HEK293 (cell line): ENCODE measurements around the gene NUCKS1.

ENCODE experiments used
- CTCF ChIA-PET: fragments of 350-600 bp; formaldehyde crosslinking; extraction: SDS; loops from one replicate; lab custom pipeline; 2021; ENCODE audit warnings: antibody characterized with exemption; lab: Yijun Ruan, JAX
- POLR2A ChIA-PET: fragments of 300-600 bp; formaldehyde crosslinking; extraction: SDS; loops from one replicate; lab custom pipeline; 2020; ENCODE audit warnings: antibody characterized with exemption, inconsistent platforms; lab: Yijun Ruan, JAX
- H3K27ac ChIP-seq: fragments of 200-500 bp; sonication (Bioruptor generic); 2 replicates; pipeline ENCODE4 v1.5.1; 2014; ENCODE audit warnings: low read depth, low read length, control low read depth, inconsistent platforms; ENCODE audit errors: extremely low read depth
- H3K36me3 ChIP-seq, 2 experiments: fragments of 200-500 bp in 1 of 2; sonication (Bioruptor generic) in 1 of 2; 1 replicate in 1 of 2; 2 replicates in 1 of 2; pipeline ENCODE4 v1.5.1; 2014 to 2017; ENCODE audit warnings: inconsistent platforms in 2 of 2, low read length in 2 of 2; ENCODE audit not compliant: control insufficient read depth in 2 of 2, insufficient read depth in 1 of 2
- H3K4me1 ChIP-seq: fragments of 200-500 bp; sonication (Bioruptor generic); 2 replicates; pipeline ENCODE4 v1.5.1; 2014; ENCODE audit warnings: mild to moderate bottlenecking, low read length, inconsistent platforms; ENCODE audit not compliant: control insufficient read depth, insufficient read depth
- H3K4me3 ChIP-seq: 2 replicates; pipeline ENCODE4 v1.5.1; 2011; ENCODE audit warnings: low read depth, mild to moderate bottlenecking, control low read depth, low read length, moderate library complexity
- H3K9me3 ChIP-seq: fragments of 200-500 bp; sonication (Bioruptor generic); 2 replicates; pipeline ENCODE4 v1.5.1; 2014; ENCODE audit warnings: low read depth, low read length, inconsistent platforms; ENCODE audit not compliant: control insufficient read depth, insufficient read depth
- KLF1 ChIP-seq: fragments of 450-650 bp; formaldehyde crosslinking; IDR thresholded peaks from 2 replicates; pipeline ENCODE4 v1.5.1; 2016; ENCODE audit warnings: missing biosample characterization, missing genetic modification characterization
- SCRT2 ChIP-seq: fragments of 450-650 bp; formaldehyde crosslinking; IDR thresholded peaks from 2 replicates; pipeline ENCODE4 v1.5.1; 2016; ENCODE audit warnings: missing biosample characterization, missing genetic modification characterization
- ZEB2 ChIP-seq: fragments of 450-650 bp; formaldehyde crosslinking; IDR thresholded peaks from 2 replicates; pipeline ENCODE4 v1.5.1; 2016; ENCODE audit warnings: missing biosample characterization, missing genetic modification characterization
- ZFHX2 ChIP-seq: fragments of 450-650 bp; formaldehyde crosslinking; conservative IDR thresholded peaks from 2 replicates; pipeline ENCODE4 v1.5.1; 2016; ENCODE audit warnings: missing biosample characterization, missing genetic modification characterization
- ZNF132 ChIP-seq: fragments of 450-650 bp; formaldehyde crosslinking; IDR thresholded peaks from 2 replicates; pipeline ENCODE4 v1.5.1; 2017; ENCODE audit warnings: missing biosample characterization, missing genetic modification characterization, borderline replicate concordance
- ZNF302 ChIP-seq: fragments of 450-650 bp; formaldehyde crosslinking; IDR thresholded peaks from 2 replicates; pipeline ENCODE4 v1.5.1; 2016; ENCODE audit warnings: missing biosample characterization, missing genetic modification characterization, low read depth
- ZNF354C ChIP-seq: fragments of 450-650 bp; formaldehyde crosslinking; IDR thresholded peaks from 2 replicates; pipeline ENCODE4 v1.5.1; 2016; ENCODE audit warnings: missing biosample characterization, missing genetic modification characterization, low read depth, borderline replicate concordance
- ZNF555 ChIP-seq: fragments of 450-650 bp; formaldehyde crosslinking; conservative IDR thresholded peaks from 2 replicates; pipeline ENCODE4 v1.5.1; 2017; ENCODE audit warnings: missing biosample characterization, mild to moderate bottlenecking, missing genetic modification characterization, inconsistent platforms
- TF ChIP-seq, protein P1 (sequence below): fragments of 450-650 bp; formaldehyde crosslinking; IDR thresholded peaks from 2 replicates; pipeline ENCODE4 v1.5.1; 2016; ENCODE audit warnings: missing biosample characterization, missing genetic modification characterization
- TF ChIP-seq, protein P2 (sequence below): fragments of 450-650 bp; formaldehyde crosslinking; IDR thresholded peaks from 2 replicates; pipeline ENCODE4 v1.5.1; 2016; ENCODE audit warnings: missing biosample characterization, missing genetic modification characterization
- TF ChIP-seq, protein P3 (sequence below): sonication (generic); formaldehyde crosslinking; IDR thresholded peaks from 2 replicates; pipeline ENCODE4 v1.8.1; 2022; ENCODE audit warnings: mild to moderate bottlenecking, moderate library complexity, missing genetic modification reagents

NUCKS1 gene

DNA sequence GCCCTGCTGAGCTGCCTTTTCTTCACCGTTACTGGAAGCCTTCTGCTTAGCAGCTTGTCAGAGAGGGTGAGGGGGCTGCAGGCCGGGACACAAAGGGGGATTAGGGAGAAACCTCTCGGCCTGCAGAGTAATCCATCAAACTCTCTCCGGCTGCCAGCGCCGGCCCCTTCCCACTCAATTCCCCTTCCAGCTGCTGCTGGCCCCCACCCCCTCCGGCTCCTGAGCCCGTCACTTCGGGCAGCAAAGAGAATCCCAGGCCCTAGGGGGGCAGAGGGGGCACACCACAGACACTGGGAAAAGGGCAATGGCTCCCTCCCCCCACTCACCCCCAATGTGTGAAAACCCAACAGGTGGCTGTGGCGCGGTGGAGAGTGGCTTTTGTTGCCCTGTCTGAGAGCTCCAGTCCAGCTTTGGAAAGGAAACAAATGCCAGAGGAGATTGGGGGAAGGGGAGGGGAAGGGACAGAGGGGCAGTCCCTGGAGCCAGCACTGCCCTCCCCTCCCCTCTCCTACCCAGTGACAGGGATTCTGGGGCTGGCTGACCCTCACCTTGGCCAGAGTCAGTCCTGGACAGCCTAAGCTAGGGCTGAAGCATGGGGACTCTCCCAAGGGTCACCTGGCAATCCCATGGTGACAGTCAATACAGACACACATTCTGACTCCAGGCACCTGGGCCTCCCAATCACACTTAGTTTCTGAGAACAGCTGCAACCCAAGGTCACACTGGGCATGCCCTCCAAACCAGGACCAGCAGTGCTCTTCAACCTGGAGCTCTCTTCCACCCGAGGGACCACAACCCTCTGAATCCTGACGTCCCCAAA lies 79.2 kb downstream of the NUCKS1 start:
- TF ChIP-seq, protein P1, sequence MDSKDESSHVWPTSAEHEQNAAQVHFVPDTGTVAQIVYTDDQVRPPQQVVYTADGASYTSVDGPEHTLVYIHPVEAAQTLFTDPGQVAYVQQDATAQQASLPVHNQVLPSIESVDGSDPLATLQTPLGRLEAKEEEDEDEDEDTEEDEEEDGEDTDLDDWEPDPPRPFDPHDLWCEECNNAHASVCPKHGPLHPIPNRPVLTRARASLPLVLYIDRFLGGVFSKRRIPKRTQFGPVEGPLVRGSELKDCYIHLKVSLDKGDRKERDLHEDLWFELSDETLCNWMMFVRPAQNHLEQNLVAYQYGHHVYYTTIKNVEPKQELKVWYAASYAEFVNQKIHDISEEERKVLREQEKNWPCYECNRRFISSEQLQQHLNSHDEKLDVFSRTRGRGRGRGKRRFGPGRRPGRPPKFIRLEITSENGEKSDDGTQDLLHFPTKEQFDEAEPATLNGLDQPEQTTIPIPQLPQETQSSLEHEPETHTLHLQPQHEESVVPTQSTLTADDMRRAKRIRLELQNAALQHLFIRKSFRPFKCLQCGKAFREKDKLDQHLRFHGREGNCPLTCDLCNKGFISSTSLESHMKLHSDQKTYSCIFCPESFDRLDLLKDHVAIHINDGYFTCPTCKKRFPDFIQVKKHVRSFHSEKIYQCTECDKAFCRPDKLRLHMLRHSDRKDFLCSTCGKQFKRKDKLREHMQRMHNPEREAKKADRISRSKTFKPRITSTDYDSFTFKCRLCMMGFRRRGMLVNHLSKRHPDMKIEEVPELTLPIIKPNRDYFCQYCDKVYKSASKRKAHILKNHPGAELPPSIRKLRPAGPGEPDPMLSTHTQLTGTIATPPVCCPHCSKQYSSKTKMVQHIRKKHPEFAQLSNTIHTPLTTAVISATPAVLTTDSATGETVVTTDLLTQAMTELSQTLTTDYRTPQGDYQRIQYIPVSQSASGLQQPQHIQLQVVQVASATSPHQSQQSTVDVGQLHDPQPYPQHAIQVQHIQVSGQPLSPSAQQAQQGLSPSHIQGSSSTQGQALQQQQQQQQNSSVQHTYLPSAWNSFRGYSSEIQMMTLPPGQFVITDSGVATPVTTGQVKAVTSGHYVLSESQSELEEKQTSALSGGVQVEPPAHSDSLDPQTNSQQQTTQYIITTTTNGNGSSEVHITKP (tag by site-specific recombination) = no peak
- TF ChIP-seq SCRT2 (tag by site-specific recombination) (peak; percentile 74), ZEB2 (tag by site-specific recombination) (no peak)
- TF ChIP-seq, protein P2, sequence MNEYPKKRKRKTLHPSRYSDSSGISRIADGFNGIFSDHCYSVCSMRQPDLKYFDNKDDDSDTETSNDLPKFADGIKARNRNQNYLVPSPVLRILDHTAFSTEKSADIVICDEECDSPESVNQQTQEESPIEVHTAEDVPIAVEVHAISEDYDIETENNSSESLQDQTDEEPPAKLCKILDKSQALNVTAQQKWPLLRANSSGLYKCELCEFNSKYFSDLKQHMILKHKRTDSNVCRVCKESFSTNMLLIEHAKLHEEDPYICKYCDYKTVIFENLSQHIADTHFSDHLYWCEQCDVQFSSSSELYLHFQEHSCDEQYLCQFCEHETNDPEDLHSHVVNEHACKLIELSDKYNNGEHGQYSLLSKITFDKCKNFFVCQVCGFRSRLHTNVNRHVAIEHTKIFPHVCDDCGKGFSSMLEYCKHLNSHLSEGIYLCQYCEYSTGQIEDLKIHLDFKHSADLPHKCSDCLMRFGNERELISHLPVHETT (tag by site-specific recombination) = no peak
- ChIA-PET POLR2A (interaction anchor here (1.1 kb wide), 1 partner anchor 9 kb away, joined by 3 read pairs; the partner anchor contains the start of gene SLC45A3), CTCF (interaction anchor here (0.6 to 6.0 kb wide), 3 partner anchors 12 to 231 kb away, joined by 3 to 47 read pairs (median 15); no protein-coding TSS in a partner anchor)
- H3K9me3 ChIP-seq = no peaks in the 10 kb centered on the region
- no peaks in the 10 kb centered on the region for H3K36me3 ChIP-seq
- no peaks in the 10 kb centered on the region for H3K4me1 ChIP-seq
- H3K4me3 ChIP-seq = no peak overlapping the region
- H3K27ac ChIP-seq = no peak overlapping the region

DNA sequence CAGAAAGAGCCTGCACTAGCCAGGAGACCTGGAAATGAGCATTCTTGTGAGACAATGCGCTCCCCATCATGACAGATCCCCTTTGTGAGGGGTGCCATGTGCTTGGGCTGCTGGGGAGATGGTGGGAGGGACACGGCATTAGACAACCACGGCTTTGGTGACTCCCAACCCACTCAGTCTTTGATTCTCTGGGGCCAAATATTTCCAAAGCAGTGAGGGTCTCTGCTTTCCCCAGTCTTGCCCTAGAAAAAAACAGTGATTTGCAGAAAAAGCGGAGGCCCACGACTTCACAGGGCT lies 79.9 kb downstream of the NUCKS1 start:
- ChIA-PET CTCF (interaction anchor here (3.8 to 6.0 kb wide), 2 partner anchors 11 to 41 kb away, joined by 17 to 47 read pairs; no protein-coding TSS in a partner anchor), POLR2A (no interaction called here)
- Histone ChIP-seq H3K27ac (no peak overlapping the region), H3K4me3 (no peak overlapping the region), H3K4me1 (no peaks in the 10 kb centered on the region), H3K36me3 (no peaks in the 10 kb centered on the region), H3K9me3 (no peaks in the 10 kb centered on the region)
- TF ChIP-seq ZNF302 = no peak
- TF ChIP-seq ZFHX2 = 0 out of 2 replicates have a peak, but pooled peaks have one; percentile 6

DNA sequence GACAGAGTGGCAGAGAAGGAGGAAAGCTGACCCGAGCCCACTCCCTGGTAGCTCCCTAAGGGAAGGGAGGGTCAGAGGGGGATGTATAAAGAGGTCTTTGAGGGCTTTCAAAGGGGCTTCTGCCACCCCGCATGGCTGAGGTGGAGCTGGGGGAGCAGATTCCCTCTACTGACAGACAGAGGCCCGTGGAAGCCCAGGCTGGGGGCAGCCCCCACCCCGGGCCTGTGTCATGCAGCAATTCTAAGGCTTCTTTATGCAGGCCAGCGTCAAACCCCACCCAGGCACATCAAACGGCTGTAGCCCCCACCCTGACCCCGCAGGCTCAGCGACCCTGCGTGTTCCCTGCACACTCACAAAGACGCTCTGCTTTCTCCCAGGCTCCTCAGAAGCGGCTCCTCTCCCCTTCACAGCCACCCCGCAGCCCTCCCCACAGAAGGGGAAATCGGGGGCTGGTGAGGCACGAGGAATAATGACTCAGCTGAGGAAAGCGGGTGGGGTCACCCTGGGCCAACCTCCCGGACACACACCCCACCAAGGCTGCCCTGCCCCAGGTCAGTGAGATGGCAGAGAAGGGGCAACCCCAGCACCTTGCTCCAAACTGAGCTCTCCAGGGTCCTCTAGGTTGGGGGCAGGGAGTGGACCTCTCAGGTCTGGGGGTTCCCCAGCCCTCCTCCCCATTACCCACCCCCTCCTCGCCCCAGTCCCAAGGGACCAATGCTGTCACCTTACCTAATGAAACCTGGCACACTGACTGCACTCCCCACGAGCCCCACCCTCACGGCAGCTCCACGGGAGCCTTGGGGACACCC lies 80.4 kb downstream of the NUCKS1 start:
- POLR2A ChIA-PET = no interaction called here
- peak; percentile 64 for TF ChIP-seq KLF1 (tag by site-specific recombination)
- no peak for TF ChIP-seq ZNF555
- no peak for TF ChIP-seq ZNF354C (tag by site-specific recombination)
- Histone ChIP-seq H3K36me3 (peaks cover 0 to 1% of the 10 kb centered on the region in 2 experiments; a peak in 1 of 3 replicates), H3K4me3 (no peak overlapping the region), H3K9me3 (no peaks in the 10 kb centered on the region), H3K27ac (no peak overlapping the region), H3K4me1 (no peaks in the 10 kb centered on the region)
- CTCF ChIA-PET = interaction anchor here (0.6 to 6.0 kb wide), 3 partner anchors 11 to 311 kb away, joined by 3 to 47 read pairs (median 17); no protein-coding TSS in a partner anchor

DNA sequence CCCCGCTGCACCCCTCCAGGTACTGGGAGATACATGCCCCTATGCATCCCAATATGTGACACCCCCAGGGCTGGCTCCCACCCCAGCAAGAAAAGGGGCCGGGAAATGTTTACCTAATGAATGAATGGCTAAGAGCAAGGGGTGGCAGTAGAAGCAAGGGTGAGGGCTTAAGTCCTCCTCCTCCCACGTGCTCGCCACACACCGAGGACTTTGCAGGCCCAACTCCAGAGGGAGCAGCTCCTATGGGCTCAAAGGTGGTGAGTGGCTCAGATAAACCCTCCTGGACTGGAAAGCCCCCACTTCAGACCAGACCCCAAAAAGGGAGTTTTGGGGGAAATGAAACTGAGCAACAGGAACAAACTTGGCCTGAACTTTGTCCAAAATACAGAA lies 81.0 kb downstream of the NUCKS1 start:
- Histone ChIP-seq H3K4me3 (no peak overlapping the region), H3K9me3 (no peaks in the 10 kb centered on the region), H3K4me1 (no peaks in the 10 kb centered on the region), H3K36me3 (peaks cover 0 to 7% of the 10 kb centered on the region in 2 experiments; a peak in 1 of 3 replicates), H3K27ac (no peak overlapping the region)
- ChIA-PET POLR2A (no interaction called here), CTCF (interaction anchor here (0.6 to 6.0 kb wide), 3 partner anchors 10 to 311 kb away, joined by 3 to 47 read pairs (median 17); no protein-coding TSS in a partner anchor)
- TF ChIP-seq ZNF132 (tag by site-specific recombination) = no peak
- TF ChIP-seq, protein P3, sequence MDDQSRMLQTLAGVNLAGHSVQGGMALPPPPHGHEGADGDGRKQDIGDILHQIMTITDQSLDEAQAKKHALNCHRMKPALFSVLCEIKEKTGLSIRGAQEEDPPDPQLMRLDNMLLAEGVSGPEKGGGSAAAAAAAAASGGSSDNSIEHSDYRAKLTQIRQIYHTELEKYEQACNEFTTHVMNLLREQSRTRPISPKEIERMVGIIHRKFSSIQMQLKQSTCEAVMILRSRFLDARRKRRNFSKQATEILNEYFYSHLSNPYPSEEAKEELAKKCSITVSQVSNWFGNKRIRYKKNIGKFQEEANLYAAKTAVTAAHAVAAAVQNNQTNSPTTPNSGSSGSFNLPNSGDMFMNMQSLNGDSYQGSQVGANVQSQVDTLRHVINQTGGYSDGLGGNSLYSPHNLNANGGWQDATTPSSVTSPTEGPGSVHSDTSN (CRISPR knock-in tag) = no peak
- no peak for TF ChIP-seq ZNF555
